SIG-M5 (cell line): Measurements from ENCODE around the gene ZNF600.
"Not testable (repeated sequence)": the region's sequence is repeated elsewhere in the genome, so short reads cannot be mapped to it uniquely, and the experiment has no call there.

ENCODE experiments used
- DNase-seq: peaks from one replicate; lab custom pipeline; 2025; lab: John Stamatoyannopoulos, UW

Gene ZNF600

GRCh38 chr19:52786464-52787354 is at the start of gene ZNF600:
Gene ZNF600, minus strand, starts transcription at chr19:52786791. Its CDS starts 7,903 bp downstream, at chr19:52778888.
- not testable (repeated sequence) for DNase-seq

DNA sequence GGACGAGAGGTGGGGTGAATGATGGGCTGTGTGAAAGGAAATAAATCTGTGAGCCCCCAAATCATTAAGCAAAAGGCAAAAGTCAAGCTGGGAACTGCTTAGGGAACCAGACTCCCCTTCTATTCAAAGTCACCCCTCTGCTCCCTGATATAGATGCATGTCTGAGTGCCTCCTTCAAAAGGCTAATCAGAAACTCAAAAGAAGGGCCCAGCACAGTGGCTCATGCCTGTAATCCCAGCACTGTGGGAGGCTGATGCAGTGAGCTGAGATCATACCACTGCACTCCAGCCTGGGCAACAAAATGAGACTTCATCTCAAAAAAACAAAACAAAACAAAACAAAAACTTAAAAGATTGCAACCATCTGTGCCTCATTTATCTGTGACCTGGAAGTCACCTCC is 47.7 kb upstream of the ZNF600 start:
- not testable (repeated sequence) for DNase-seq

DNA sequence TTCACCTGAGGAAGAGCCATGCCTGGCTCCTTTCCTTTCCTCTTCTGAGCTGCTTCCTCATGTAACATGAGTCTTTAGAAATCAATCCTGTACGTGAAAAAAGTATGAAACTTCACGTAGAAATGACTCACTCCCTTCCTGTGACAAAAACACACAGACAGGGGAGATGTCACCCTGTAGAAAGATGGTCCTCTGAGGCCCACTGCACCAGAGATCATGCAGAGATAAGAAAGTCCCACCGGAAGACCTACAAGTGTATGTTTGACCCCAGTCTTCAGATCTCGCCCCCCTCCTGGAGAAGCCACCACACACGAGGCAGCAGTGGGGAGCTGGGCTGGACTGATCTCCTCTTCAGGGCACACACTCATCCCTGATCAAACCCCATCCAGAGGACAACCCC is 47.0 kb upstream of the ZNF600 start:
- DNase-seq = not testable (repeated sequence)

GRCh38 chr19:52829866-52830265 is 43.3 kb upstream of the ZNF600 start:
- DNase-seq = not testable (repeated sequence)

- no peak for DNase-seq
Measured at GRCh38 chr19:52825765-52826164, 39.2 kb upstream of the ZNF600 start.

DNA sequence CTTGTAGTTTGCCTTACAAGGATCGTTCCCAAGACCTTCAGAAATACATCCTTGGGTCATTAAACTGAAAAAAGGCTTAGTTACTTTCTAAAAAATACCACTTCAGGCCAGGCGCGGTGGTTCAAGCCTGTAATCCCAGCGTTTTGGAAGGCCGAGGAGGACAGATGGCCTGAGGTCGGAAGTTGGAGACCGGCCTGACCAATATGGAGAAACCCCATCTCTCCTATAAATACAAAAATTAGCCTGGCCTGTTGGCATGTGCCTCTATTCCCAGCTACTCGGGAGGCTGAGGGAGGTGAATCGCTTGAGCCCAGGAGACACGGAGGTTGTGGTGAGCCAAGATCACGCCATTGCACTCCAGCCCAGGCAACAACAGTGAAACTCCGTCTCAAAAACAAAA is 37.1 kb upstream of the ZNF600 start:
- no peak for DNase-seq

GRCh38 chr19:52821204-52821960 is 34.8 kb upstream of the ZNF600 start, which contains the start of gene ZNF28:
Gene ZNF28, minus strand, starts transcription at chr19:52821633. Its CDS starts 3,675 bp downstream, at chr19:52817958.
- not testable (repeated sequence) for DNase-seq

- not testable (repeated sequence) for DNase-seq
Measured at GRCh38 chr19:52820472-52821203, 34.0 kb upstream of the ZNF600 start.

- no peak for DNase-seq
Measured at GRCh38 chr19:52809801-52810200, 23.2 kb upstream of the ZNF600 start.

GRCh38 chr19:52799950-52800640 is 13.5 kb upstream of the ZNF600 start:
- not testable (repeated sequence) for DNase-seq

- DNase-seq = no peak
Measured at GRCh38 chr19:52789440-52789839, 2.8 kb upstream of the ZNF600 start.

DNA sequence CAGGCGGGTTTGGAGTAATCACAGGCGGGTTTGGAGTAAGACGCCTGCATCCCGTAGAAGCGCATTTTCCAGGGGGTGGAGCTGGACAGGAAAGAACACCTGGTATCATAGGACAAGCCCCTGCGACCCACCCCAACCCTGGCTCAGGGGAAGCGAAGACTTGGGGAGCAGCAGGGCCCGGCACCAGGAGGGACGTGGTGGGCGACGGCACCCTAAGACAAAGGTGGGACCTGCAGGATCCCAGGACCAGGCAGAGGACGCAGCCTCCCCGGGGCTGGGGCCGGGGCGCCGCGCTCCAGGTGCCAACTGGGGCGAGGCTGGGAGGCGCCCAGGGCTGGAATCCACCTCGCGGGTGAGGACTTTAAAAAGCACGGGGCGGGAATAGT is 520 bp downstream of the ZNF600 start:
- DNase-seq = no peak

- DNase-seq = no peak
Measured at GRCh38 chr19:52785506-52785905, 1.1 kb downstream of the ZNF600 start.

- DNase-seq = not testable (repeated sequence)
Measured at GRCh38 chr19:52782864-52783263, 3.7 kb downstream of the ZNF600 start.

DNA sequence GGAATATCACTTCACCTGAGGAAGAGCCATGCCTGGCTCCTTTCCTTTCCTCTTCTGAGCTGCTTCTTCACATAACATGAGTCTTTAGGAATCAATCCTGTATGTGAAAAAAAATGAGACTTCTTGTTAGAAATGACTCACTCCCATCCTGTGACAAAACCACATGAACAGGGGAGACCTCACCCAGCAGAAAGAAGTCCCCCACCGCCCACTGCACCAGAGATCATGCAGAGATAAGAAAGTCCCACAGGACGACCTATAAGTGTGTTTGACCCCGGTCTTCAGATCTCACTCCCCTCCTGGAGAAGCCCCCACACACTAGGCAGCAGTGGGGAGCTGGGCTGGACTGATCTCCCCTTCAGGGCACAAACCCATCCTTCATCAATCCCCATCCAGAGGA is 7.8 kb downstream of the ZNF600 start:
- DNase-seq = no peak

GRCh38 chr19:52756447-52756846 is 30.1 kb downstream of the ZNF600 start:
- DNase-seq = not testable (repeated sequence)

- DNase-seq = no peak
Measured at GRCh38 chr19:52749780-52750179, 36.8 kb downstream of the ZNF600 start.

DNA sequence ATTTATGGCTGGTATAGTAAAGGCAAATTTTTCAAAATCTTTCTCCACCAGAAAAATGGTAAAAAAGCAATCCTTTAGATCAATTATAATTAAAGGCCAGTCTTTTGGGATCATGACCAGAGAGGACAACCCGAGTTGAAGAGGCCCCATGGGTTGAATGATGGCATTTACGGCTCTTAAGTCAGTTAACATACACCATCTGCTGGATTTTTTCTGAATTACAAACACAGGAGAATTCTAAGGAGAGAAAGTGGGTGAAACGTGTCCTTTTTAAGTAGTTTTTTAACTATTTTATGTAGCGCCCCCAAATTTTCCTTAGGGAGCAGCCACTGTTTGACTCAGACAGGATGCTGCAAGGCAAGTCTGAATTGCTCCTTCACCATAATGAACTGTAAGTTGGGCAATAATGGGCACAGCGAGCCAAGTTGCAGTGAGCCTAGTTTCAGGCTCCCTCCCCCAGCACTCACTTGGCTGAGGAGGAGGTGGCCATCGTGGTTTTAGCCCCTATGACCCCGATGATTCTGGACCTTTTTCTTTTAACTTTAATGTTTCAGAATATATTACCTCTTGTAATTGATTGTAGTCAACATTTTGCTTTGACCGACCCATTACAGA is 38.1 kb downstream of the ZNF600 start:
- DNase-seq = no peak

DNA sequence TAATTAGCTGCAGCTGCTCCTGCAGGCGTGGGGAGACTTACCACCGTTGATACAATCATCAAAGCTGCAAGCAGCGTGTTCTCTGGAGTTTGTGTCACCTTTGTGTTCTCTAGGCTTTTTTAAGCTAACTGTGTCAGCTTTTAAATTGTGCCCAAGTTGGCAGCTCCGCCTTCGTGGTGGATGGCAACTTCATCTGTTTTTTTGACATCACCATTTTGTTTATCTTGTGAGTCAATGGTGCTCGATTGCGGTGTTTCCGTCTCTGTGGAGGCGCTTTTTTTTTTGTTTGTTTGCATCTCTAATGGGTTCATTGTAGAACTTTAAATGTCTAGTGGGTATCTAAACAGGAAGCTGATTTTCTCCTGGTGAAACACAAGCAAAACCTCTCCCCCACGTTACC is 40.7 kb downstream of the ZNF600 start:
- not testable (repeated sequence) for DNase-seq

DNA sequence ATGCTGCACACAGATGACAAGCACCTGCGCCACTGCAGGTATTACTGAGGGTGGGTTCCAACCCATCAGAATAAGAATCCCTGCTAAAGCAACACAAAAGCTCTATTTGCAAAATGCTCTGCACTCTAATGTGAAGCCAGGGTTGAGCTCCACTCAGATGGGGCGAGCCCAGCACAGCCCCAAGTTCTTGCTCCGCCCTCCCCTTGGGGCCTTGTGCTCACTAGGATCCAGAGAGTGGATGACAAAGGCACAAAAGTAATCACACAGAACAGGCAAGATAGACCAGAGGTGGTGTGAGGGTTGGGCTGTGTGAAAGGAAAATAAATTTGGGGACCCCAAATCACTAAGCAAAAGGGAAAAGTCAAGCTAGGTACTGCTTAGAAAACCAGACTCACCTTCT is 43.5 kb downstream of the ZNF600 start:
- DNase-seq = no peak

- DNase-seq = no peak
Measured at GRCh38 chr19:52742516-52742915, 44.1 kb downstream of the ZNF600 start.
